SJCRH30 (cell line): ENCODE measurements around the gene CPSF4L. TPM values are rescaled to one million over a fixed set of nuclear protein-coding genes. Genes with fewer than 3 reads are reported as not detected.

Experiments used
- DNase-seq, 2 experiments: peaks; one replicate each; pipeline ENCODE4 v3.0.0-alpha.2; 2015 to 2020
- H3K27ac ChIP-seq: fragments of 250-450 bp; sonication (Bioruptor Pico); 2 replicates; pipeline ENCODE4 v1.5.1; 2020; ENCODE audit warnings: mild to moderate bottlenecking, moderate library complexity
- H3K27me3 ChIP-seq: fragments of 250-450 bp; sonication (Bioruptor Pico); 2 replicates; pipeline ENCODE4 v1.5.1; 2020; ENCODE audit warnings: mild to moderate bottlenecking, moderate library complexity
- H3K36me3 ChIP-seq: fragments of 250-450 bp; sonication (Bioruptor Pico); 2 replicates; pipeline ENCODE4 v1.5.1; 2020; ENCODE audit warnings: mild to moderate bottlenecking, moderate library complexity
- H3K4me1 ChIP-seq: fragments of 250-450 bp; sonication (Bioruptor Pico); 2 replicates; pipeline ENCODE4 v1.5.1; 2020; ENCODE audit warnings: mild to moderate bottlenecking, moderate library complexity
- H3K4me3 ChIP-seq: fragments of 250-450 bp; sonication (Bioruptor Pico); 2 replicates; pipeline ENCODE4 v1.5.1; 2020; ENCODE audit warnings: mild to moderate bottlenecking, moderate library complexity
- H3K9me3 ChIP-seq: fragments of 250-450 bp; sonication (Bioruptor Pico); replicated peaks from 2 replicates; pipeline ENCODE4 v1.5.1; 2020; ENCODE audit warnings: mild to moderate bottlenecking, moderate library complexity
- total RNA-seq: library from RNA; depleted of rRNA; stranded (reverse); fragments of >200 nt; shearing (Covaris generic); gene quantifications from 2 replicates; pipeline ENCODE4 v1.2.3, GENCODE V29; 2014; rRNA removed

CPSF4L gene
- total RNA-seq, 1 experiment from 2014 or later = not detected

DNA sequence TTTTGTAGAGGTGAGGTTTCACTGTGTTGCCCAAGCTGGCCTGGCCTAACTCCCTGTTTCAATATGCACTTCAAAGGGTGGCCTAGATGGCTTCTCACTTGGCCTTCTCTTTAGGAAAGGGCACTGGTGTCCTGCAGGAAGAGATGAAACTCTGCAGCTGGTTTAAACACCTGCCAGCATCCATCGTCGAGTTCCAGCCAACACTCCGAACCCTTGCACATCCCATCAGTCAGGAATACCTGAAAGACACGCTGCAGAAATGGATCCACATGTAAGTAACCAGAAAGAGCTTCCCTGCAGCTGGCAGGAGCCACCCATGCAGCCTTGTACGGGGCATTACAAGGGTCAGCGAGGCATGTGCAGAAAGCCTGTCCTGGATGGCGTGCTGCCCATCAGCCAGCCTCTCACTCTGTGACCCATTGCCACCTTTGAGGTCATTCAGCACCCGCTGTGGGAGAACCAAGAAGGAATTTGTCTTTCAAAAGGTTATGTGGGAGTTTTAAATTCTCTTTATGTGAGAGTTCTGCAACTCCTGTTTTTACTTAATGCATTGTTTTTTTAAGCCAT, 61.8 kb downstream of the CPSF4L start:
- Histone ChIP-seq H3K36me3 (peaks cover 77% of the 10 kb centered on the region), H3K4me1 (no peaks in the 10 kb centered on the region), H3K9me3 (no peaks in the 10 kb centered on the region)

DNA sequence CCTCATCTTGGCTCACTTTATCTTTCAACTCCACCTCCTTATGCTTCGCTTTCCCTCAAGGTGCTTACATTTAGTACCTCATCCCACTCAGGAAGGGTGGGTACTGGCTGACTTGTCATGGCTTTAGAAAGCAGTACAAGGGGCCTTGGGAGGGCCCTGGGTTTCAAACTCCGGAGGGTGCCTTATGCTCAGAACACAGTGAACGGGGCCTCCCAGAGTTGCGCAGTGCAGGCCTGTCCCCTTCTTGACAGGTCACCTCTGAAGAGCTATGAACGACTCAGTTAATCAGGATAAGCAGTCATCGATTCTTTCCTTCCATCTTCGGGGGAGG, 62.8 kb downstream of the CPSF4L start:
- DNase-seq = no peak
- H3K4me1 ChIP-seq = no peaks in the 10 kb centered on the region

More for the DNA sequence above, 61.8 kb downstream of the CPSF4L start:
- Histone ChIP-seq H3K27ac (no peak overlapping the region), H3K4me3 (no peak overlapping the region), H3K27me3 (no peaks in the 10 kb centered on the region)
- no peak for DNase-seq

More for the DNA sequence above, 62.8 kb downstream of the CPSF4L start:
- Histone ChIP-seq H3K9me3 (no peaks in the 10 kb centered on the region), H3K27me3 (no peaks in the 10 kb centered on the region), H3K36me3 (peaks cover 72% of the 10 kb centered on the region), H3K4me3 (no peak overlapping the region), H3K27ac (no peak overlapping the region)

Other genes with a start within 250 kb of the CPSF4L start
- gene SLC39A11, start 169.2 kb downstream of the CPSF4L start, total RNA-seq = 5.4 and 9.3 TPM in 2 replicates
- gene SSTR2, start 96.9 kb downstream of the CPSF4L start, total RNA-seq = 0.05 and 0.08 TPM in 2 replicates
- 24.6 and 35.3 TPM in 2 replicates for gene COG1, start 68.8 kb downstream of the CPSF4L start, total RNA-seq
- 21.7 and 22.2 TPM in 2 replicates for gene CDC42EP4, start 50.1 kb upstream of the CPSF4L start, total RNA-seq